HG03196 (cell line): Measurements from ENCODE around the gene PRKCE.

ENCODE experiments used
- ATAC-seq: cut with Tn5 transposase; IDR thresholded peaks from one replicate; pipeline ENCODE4 v1.9.1; 2021; ENCODE audit not compliant: unreplicated experiment

Gene PRKCE

GRCh38 chr2:45802499-45803138 lies 151.1 kb downstream of the PRKCE start:
- no peak for ATAC-seq

GRCh38 chr2:45804987-45805755 lies 153.7 kb downstream of the PRKCE start:
- ATAC-seq, result no peak

- ATAC-seq, result peak; percentile 73
These were observed 155.3 kb downstream of the PRKCE start for GRCh38 chr2:45806563-45807358.

DNA sequence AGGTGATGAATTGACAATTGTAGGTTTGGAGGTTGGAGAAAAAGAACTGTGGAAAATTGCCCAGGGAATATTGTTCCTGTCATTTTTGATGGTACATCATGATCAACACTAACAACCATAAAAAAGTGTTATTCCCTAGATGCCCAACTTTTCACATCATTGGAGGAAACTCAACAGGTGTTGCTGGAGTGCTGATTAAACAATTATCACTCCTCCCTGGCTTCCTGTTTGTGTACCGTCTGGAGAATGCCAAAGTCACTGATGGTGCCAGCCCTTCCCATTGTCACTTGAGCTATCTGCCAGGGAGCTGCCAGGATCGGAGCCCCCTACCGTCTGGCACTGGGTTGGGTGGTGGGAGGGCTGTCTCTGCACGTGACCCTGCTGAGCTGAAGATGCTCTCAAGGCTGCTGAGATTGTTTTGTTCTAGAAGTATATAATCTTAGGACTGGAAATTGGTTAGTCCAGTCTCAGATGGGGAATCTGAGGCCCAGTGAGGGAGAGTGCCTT lies 156.9 kb downstream of the PRKCE start:
- no peak for ATAC-seq

- no peak for ATAC-seq
These were observed 157.7 kb downstream of the PRKCE start for GRCh38 chr2:45809205-45809604.

DNA sequence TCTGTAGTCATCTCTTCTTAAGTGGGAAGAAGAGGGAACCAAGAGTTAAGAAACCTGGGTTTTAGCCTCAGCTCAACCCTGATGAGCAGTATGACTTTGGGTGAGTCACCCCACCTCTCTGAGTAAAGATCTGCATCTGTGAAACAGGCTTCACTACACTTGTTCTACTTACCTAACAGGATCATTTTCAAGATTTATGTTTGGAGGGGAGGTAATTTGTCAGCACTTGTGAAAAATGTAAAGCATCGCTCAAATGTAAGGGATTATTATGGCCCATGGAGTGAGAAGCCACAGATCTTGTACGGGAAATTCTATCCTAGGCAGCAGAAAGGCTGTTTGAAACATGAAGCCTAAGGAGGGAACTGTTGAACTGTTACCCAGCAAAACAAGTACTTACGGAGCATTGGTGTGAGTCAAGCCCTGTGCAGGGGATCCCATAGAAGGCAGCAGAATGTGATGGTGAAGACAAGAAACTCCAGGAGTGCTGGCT lies 160.6 kb downstream of the PRKCE start:
- ATAC-seq, result no peak

DNA sequence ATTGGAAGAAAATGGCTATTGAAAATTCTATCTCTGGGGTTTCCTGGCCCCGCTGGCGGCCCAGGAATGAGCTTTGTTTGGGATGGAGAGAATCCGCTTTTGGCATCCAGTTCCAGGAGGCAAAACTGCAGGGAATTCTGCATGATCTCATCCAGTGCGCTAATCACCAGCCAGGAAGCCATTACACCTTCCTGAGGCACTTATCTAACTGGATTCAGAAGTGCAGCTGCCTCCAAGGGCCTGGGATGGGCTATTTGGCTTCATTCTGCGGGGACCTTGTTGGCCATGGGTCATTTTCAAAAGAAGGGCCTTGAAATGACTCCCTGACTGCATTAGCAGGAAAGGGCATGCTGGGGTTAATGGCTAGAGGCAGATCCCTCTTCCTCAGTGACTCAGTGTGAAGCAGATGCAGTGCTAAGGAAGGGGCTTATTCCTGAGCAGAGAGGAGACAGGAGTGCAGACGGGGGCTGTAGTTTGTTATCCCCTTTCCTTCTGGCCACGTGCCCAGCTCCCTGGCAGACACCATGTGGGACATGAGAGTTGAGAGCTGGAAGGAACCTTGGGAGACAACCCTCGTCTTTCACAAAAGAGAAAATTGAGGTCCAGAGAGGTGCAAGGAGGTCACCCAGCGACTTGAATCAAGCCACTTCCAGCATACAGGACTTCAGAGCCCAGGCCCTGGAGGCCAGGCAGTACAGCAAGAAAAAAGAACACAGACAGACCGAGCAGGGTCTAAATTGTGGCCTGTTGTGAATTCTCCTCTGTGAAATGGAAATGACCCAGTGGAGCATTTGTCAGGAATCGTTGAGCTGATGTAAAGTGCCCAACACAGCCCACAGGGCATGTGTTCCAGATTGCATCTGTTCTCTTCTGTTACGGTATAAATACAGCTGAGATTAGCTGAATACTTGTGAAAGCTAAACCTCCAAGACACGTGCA lies 161.8 kb downstream of the PRKCE start:
- no peak for ATAC-seq

DNA sequence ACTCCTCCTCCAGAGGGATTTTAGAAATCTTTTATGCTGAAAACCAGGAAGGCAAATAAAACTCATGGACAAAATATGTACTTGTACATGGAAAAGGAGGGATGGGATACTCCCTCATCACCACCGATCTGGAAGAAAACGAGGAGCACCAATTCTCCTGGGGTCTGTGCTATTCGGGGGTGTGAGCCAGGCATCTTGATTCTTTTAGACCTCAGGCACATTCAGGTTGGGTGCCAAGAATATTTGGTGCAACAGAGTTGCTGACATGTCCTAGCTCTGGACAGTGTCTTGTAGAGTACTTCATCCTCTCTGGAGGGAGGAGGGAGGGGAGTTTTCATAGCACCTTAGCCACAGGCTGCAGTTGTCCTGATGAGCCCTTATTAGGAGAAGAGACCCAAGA lies 163.0 kb downstream of the PRKCE start:
- no peak for ATAC-seq

DNA sequence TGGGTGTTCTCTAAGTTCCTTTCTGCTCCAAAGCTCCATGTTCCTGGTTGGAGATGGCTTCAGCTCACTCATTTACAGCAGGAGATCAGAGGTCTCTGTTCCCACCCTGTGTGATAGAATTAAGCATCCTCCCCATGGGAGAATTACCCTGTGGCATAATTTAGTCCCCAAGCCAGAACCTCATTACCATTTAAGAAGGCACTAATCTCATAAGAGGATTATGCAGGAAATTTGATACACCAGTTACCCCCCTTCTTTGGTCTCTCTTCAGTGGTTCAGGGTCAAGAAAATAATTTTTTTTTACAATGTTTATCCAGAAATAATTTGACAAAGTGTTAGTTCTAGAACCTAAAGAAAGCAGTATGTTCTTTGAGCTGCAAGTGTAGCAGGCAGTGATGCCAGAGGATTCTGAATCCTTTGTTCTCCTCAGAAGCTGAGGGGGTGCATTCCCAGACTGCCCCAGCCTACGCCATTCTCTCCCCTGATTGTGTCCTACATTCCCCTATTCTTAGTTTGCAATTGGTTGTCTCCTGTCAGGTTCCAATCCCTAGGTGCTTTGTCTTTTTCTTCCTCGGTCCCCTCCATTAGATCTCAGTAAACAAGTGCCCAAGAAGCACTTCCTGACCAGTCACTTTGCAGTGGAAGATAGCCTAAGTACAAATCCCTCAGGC lies 163.6 kb downstream of the PRKCE start:
- ATAC-seq, result no peak

GRCh38 chr2:45816272-45816671 lies 164.8 kb downstream of the PRKCE start:
- ATAC-seq, result no peak

DNA sequence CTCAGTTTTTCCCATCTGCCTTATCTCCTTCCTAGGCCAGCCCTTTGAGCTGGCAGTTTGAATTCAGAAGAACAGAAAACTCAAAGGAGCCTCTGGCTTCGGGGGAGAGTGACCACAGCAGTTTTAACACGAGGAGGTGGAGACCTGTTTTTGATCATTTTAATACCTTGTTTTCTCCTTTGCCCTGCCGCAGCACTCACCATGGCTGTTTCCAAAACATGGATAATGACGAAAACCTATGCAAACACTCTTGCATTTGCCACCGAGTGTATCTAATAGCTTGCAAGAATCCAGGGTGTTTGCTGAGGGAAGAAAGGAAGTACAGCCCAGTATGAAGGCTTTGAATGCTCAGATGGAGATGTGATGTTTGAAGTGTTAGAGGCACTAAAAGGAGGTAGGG lies 167.1 kb downstream of the PRKCE start:
- no peak for ATAC-seq

DNA sequence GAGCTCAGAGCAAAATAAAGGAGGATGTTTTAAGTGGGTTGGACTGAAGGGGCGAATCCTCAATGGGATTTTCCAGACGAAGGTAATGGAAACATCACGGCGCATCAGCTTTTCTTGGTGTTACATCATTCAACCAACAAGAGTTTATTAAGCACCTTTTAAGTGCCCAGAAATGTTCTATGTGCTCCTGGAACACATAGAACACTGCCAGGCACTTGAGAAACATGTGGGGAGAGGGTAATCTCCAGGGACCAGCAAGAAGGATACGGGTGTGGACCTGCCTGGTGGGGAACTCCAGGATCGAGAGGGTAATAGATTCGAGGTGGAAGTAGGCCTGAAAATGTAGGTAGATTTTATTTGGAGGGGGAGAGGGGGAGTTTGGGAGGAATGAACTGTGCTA lies 168.6 kb downstream of the PRKCE start:
- no peak for ATAC-seq

GRCh38 chr2:45821558-45822271 lies 170.2 kb downstream of the PRKCE start:
- ATAC-seq, result no peak

- ATAC-seq, result no peak
These were observed 170.8 kb downstream of the PRKCE start for GRCh38 chr2:45822272-45822630.

DNA sequence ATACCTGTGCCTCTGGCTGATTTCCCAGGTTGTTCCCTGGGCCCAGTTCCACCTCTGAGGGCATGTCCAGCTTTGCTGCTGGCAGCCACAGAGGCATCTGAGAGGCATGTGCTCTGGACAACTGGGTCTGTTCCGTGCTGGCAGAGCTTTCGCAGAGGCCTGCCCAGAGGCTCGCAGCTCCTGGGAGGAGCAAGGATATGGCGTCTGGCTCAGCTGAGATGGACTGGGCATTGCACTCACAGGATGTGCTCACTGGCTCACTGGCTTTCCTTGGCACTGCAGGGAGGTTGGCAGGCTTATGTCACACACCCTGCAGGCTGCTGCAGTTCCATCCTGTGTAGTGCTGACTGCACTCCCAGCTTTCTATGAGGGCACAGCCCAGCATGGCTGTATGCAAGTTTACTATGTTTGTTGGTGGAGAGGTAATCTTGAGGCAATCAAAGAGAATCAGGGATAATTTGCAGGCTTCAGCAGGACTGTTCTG lies 172.3 kb downstream of the PRKCE start:
- no peak for ATAC-seq

- ATAC-seq, result no peak
These were observed 173.7 kb downstream of the PRKCE start for GRCh38 chr2:45825001-45825651.

DNA sequence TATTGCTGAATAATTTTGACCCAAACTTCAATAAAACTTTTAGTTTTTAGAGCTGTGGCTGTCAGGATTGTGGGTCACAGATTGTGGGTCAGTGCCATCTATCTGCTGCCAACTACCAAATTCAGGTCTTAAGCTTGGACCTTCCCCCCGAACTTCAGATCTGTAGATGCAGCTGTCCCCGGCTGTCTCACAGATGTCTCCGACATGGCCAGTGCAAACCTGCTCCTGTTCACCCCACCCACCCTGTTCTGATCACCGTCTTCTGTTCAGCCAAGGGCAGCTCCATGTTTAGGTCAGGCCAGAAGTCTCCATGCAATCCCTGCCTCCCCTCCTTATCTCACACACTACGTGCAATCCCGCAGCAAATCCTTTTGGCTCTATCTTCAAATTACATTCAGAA lies 175.0 kb downstream of the PRKCE start:
- ATAC-seq, result no peak

- ATAC-seq, result no peak
These were observed 175.6 kb downstream of the PRKCE start for GRCh38 chr2:45826884-45827635.
